Fibroblast of skin of back (primary cell): ENCODE measurements around the gene DZIP3.

Experiments used
- DNase-seq: peaks from one replicate; pipeline ENCODE4 v3.0.0-alpha.2; 2013

DZIP3 gene

DNA sequence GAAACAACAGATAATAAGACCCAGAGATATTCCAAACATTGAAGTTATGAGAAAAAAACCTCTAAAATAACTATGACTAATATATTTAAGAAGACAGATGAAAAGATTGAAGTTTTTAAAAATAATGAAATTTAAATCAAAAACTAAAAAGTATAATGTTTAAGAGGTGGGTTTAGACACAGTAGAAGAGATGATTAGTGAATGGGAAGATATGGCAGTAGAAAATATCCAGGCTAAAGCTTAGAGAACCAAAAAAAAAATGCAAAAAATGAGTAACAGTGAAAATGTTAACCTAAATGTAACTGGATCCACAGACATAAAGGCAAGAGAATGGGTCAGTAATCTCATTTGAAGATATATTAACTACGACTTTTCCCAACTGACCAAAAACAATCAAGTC lies 115.5 kb downstream of the DZIP3 start:
- DNase-seq: no peak

GRCh38 chr3:108713009-108713516 lies 123.5 kb downstream of the DZIP3 start:
- DNase-seq: no peak

- no peak for DNase-seq
Observed at GRCh38 chr3:108713816-108714215, 124.3 kb downstream of the DZIP3 start.

DNA sequence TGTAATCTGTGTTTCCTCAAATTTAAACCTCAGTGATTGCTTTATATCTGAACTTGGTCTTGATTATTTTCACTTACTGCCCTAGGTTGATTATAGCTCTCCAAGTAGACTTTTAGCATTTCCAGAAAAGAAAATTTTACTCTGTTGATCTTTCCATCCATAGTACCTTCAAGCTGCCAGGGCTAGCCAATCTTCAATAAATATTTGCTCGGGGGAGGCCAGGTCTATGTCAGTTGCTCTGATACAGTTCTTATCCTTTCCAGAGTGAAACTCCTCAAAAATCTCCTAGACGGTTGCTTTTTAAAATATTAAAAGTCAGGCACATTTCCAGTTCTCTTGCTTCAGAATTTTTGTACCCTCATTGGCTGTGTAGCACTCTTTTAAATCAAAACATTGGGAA lies 128.9 kb downstream of the DZIP3 start:
- DNase-seq: no peak

- DNase-seq: no peak
Observed at GRCh38 chr3:108719178-108719806, 129.8 kb downstream of the DZIP3 start.

DNA sequence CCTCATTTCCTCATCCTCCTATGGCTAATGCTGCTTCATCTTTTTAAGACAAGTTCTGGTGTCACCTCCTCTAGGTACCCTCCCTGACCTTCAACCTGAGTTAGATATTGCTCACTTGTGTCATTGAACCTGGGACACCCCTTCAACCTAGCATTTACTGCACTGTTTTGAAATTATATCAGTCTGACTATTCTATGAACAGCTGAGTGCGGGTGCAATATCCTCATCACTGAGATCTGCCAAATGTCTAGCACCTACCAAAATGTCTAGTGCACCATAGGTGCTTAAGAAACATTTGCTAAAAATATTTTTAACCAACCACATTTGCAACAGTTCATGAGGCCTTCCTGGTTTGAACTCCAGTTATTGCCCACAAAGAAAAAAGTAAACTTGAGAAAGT lies 133.2 kb downstream of the DZIP3 start:
- DNase-seq: no peak

- DNase-seq: no peak
Observed at GRCh38 chr3:108724101-108724500, 134.6 kb downstream of the DZIP3 start.

DNA sequence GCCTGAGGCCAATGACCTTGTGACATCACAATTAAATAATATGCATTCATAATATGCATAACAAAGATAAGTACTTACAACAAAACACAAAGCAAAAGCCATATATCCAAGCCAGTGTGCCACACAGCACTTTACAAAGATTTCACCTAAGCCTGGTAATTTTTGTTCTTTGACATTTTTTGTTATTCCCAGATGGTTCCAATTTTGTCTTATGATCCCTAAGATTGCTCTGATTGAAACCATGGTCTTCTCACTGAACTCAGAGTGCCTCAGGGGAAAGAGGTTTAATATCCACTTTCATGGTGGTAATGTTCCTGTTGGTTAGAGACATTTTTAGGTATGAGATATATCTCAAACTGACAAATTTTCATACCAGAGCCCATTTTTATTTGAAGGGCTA lies 138.6 kb downstream of the DZIP3 start:
- no peak for DNase-seq

- no peak for DNase-seq
Observed at GRCh38 chr3:108728934-108729333, 139.4 kb downstream of the DZIP3 start.

- DNase-seq: no peak
Observed at GRCh38 chr3:108736821-108737220, 147.3 kb downstream of the DZIP3 start.

- DNase-seq: no peak
Observed at GRCh38 chr3:108742929-108743328, 153.4 kb downstream of the DZIP3 start.
